H1 (cell line): ENCODE measurements around the gene ATP5PF. TPM values are rescaled to one million over a fixed set of nuclear protein-coding genes. Genes with fewer than 3 reads are reported as not detected.

Experiments
- ATF3 ChIP-seq: IDR thresholded peaks from 2 replicates; pipeline ENCODE4 v1.6.1; 2011; ENCODE audit warnings: low read depth, mild to moderate bottlenecking, low read length; ENCODE audit not compliant: insufficient read depth
- CREB1 ChIP-seq: IDR thresholded peaks from 2 replicates; pipeline ENCODE4 v1.6.1; 2012; ENCODE audit warnings: inconsistent platforms
- EP300 ChIP-seq, 2 experiments: IDR thresholded peaks; 1 replicate in 1 of 2; 2 replicates in 1 of 2; pipeline ENCODE4 v1.6.1; 2011 to 2012; ENCODE audit warnings: low read depth in 2 of 2, low read length in 2 of 2, mild to moderate bottlenecking in 2 of 2, borderline replicate concordance in 1 of 2, inconsistent platforms in 1 of 2, moderate library complexity in 1 of 2
- JUN ChIP-seq: IDR thresholded peaks from 2 replicates; pipeline ENCODE4 v1.6.1; 2011; ENCODE audit warnings: low read depth, mild to moderate bottlenecking, improper control_type of control experiment, low read length
- polyA plus RNA-seq, 7 experiments: library from polyadenylated mRNA; depleted of rRNA in 3 of 7; stranded (reverse) in 5 of 7; unstranded in 2 of 7; fragments of >200 nt in 5 of 7; fragments of 200-250 nt in 2 of 7; gene quantifications; 1 replicate in 5 of 7; 2 replicates in 1 of 7; 4 replicates in 1 of 7; pipeline versions ENCODE4 v1.2.1 to v1.2.3, GENCODE V29; 2011 to 2013; ENCODE audit warnings: missing spikeins in 2 of 7, mixed read lengths in 2 of 7
- total RNA-seq: library from RNA; stranded (reverse); fragmentation: NEBNext Ultra II Directional; extraction: Animal tissue kit (Norgen Biotek cat#: 25700); gene quantifications from 2 replicates; pipeline ENCODE4 v1.2.1, GENCODE V29; 2021

ATP5PF gene
- total and polyA plus RNA-seq, 2 of the 8 experiments (the other 6 are each of a cell fraction or from before 2014, with no cell fraction given): 135 to 240 TPM

- TF ChIP-seq CREB1 (no peak), JUN (no peak), ATF3 (no peak), EP300 (IDR thresholded peaks at IDR 0.05; ENCODE audit: borderline replicate concordance in 1 of 2, low read depth in 2 of 2, low read length in 2 of 2) (no peak)
Measured at GRCh38 chr21:25759573-25759972, 24.9 kb upstream of the ATP5PF start (continued).
